Activated CD4-positive, alpha-beta T cell treated with anti-CD3 and anti-CD28 coated beads, Interleukin-2, amount 50 U/mL, for 48 hours (primary cell): ENCODE data around the gene ITGA11.
"Not testable (repeated sequence)": the region's sequence is repeated elsewhere in the genome, so short reads cannot be mapped to it uniquely, and the experiment has no call there.

Experiments
- DNase-seq, 2 experiments: peaks; one replicate each; pipeline ENCODE4 v3.0.0-alpha.2; 2020

The ITGA11 gene

DNA sequence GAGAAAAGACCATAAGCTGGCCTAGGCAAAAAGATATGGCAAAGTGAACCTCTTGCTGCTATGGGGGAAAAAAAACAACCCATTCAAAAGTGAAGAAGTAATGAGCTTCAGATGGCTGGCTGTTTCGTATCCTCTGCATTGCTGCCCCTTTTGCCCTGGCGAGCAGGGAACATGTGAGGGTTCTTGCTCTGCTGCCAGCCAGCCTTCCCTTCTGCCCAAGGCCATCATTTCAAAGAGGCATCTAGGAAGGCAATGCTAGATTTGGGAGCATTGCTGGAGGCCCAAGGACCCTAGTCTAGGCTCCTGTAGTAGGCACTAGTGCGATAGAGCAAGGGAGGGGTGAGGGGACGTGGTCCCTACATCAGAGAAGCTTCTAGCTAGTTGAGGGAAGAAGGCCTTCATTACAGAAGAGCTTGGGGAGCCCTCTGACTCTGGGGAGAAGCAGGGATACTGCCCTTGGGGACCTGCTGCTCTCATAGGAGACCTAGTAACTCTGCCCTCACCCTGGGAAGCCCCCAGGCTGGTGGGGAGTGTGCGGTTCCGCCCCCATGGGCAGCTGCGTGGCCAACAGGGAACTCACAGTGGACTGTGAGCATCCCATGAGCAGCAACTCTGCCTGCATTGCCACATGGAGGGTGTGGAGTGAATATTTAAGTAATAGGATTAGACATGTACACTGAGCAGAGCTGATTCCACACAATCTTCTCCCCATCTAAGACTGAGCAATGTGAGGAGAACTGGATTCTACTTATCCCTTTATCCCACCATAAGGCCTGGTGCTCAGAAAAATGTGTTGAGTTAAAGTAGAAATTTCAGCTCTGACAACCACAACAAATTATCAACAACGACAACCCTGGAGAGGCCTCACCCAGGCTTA, 21.3 kb downstream of the ITGA11 start:
- no peak for DNase-seq

- DNase-seq, result no peak
These were observed 22.1 kb downstream of the ITGA11 start for GRCh38 chr15:68409736-68410370.

DNA sequence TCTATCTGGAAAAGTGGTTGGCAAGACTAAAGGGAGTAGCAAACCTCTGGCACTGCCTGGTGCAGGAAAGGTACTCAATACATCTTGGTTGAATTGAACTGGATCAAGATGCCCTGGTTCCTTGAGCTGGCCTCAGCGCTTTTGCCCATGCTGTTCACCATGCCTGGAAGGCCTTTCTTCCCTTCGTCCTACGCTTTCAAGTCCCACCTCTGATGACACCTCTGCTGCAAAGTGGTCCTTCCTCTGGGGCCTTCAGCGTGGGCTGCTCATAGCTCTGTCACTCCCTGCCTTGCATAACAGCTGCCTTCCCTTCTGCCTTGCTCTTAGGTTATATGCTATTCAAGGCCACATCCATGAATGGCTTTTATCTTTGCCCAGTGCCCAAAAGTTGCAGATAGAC, 23.0 kb downstream of the ITGA11 start:
- no peak for DNase-seq

- DNase-seq, result no peak
These were observed 23.8 kb downstream of the ITGA11 start for GRCh38 chr15:68407886-68408881.

- no peak for DNase-seq
These were observed 24.6 kb downstream of the ITGA11 start for GRCh38 chr15:68407141-68407885.

- DNase-seq, result no peak
These were observed 26.3 kb downstream of the ITGA11 start for GRCh38 chr15:68405378-68406250.

DNA sequence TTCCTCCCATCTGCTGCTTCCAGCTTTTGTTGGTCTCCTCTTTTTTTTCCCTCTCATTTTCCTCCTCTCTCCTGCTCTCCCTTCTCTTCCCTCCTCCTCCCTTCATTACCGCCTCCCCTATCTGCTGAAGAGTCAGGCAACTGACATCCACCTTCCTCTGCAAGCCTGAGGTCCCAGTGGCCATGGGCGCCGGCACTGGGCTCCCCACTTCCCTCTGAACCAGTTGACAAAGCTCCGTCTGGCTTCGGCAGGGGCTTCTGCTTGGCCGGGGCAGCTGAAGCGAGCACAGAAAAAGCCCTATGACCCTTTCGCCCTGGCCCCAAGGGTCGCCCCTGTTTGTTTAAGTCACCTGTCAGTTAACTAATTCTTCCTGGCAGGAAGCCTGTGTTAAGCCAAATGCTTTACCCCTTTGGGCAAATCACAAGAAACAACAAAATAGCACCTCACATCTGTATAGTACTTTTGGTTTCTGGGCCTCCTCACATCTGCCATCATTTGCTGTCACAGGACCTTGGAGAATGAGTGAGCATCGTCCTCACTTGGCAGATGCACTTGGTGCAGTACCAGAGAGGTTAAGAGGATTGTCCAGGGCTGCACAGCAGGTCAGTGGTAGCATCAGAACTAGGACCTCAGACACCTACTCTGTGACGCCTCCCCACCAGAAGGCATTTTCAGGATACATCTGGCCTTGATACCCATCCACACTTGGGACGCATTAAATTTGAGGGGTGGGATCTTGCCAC, 27.7 kb downstream of the ITGA11 start:
- DNase-seq, result no peak

GRCh38 chr15:68403161-68403941, 28.6 kb downstream of the ITGA11 start:
- no peak for DNase-seq

GRCh38 chr15:68402432-68403160, 29.4 kb downstream of the ITGA11 start:
- DNase-seq, result no peak

DNA sequence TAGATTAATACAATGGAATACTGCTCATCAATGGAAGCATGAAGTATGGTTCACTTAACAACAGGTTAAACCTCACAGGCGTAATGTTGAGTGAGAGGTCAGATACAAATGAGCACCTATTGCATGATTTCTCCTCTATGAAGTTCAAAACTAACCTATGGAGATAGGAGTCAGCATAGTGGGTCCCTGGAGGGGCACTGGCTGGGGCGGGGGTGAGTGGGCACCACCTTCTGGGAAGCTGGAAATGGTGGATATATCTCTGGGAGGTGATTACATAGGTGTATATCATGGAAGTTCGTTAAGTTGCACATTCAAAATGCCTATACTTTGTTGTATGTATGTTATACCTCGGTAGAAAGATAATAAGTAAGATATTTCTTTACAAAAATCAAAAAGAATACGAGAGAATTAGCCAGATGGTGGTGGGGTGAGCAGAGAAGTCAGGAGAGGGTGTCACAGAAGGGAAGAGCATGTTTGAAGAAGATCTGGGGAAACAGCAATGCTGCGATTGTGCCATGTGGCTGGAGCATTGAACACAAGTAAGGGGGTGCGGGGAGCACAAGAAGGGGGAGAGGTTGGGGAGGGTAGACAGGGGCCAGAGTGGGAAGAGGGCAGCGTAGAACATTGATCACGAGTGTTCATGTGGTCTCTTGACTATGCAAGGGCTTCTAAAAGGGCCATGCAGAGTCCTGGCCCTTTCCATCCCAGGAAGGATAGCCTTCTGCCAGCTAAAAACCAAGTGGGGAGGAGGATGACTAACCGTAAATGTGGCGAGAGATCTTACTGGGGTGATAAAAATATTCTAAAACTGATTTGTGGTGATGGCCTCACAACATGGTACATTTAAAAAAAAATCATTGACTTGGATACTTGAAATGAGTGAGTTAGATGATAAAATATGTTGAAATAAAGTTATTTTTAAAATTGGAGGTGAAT, 30.2 kb downstream of the ITGA11 start:
- DNase-seq, result no peak

DNA sequence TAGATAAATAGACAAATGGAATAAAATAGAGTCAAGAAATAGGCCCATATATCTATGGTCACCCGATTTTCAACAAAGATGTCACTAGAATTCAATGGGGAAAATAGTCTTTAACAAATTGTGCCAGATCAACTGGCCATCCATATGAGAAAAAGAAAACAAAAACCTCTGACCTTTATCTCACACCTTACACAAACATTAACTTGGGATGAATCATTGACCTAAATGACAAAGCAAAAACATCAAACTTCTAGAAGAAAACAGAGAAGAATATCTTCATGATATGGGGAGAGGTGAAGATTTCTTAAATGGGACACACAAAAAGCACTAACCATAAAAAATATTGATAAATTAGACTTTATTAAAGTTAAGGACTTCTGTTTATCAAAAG, 31.9 kb downstream of the ITGA11 start:
- no peak for DNase-seq

- no peak for DNase-seq
These were observed 32.6 kb downstream of the ITGA11 start for GRCh38 chr15:68399096-68400065.

- not testable (repeated sequence) for DNase-seq
These were observed 34.0 kb downstream of the ITGA11 start for GRCh38 chr15:68397999-68398398.

DNA sequence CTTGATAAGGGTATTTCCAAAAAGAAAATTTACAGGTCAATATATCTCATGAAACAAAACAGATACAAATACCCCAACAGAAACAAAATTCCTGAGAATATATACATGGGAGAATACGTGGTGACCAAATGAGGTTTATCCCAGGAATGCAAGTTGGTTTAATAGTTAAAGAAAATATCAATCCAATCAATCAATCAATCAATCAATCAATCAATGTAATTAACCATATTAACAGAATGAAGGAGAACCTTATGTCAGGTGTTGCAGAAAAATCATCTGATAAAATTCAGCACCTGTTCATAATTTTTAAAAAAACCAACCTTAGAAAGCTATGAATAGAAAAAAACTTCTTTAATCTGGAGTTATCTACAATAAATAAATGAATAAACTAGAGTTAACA, 35.9 kb downstream of the ITGA11 start:
- DNase-seq, result no peak

- no peak for DNase-seq
These were observed 40.8 kb downstream of the ITGA11 start for GRCh38 chr15:68391121-68391520.

- no peak for DNase-seq
These were observed 41.8 kb downstream of the ITGA11 start for GRCh38 chr15:68389936-68390817.
